ENCODE results near the gene EHBP1. TPM values are rescaled to one million over a fixed set of nuclear protein-coding genes. Genes with fewer than 3 reads are reported as not detected.

Gene EHBP1
- polyA plus RNA-seq, 3 donors = 4.2 to 6.1 (median 6.0) TPM

GRCh38 chr2:63054841-63055225 lies 349.3 kb downstream of the EHBP1 start:
- H3K9me3 ChIP-seq (replicated peaks in 1 of 2; ENCODE audit: control insufficient read depth in 1 of 2, insufficient read depth in 1 of 2, low read length in 2 of 2) = peaks cover 9 to 56% of the 10 kb centered on the region in 2 donors
- H3K79me2 ChIP-seq (ENCODE audit: insufficient read depth, low read length) = no peaks in the 10 kb centered on the region
- H4K20me1 ChIP-seq (ENCODE audit: insufficient read depth, low read length) = no peaks in the 10 kb centered on the region
- peak overlapping the region; percentile 35 for H2AFZ ChIP-seq (ENCODE audit: insufficient read depth, low read depth, low read length, poor library complexity, severe bottlenecking)
- Mint-ChIP-seq H3K27me3 (ENCODE audit: low read depth in 3 of 3) (peaks cover 90 to 99% (median 95%) of the 10 kb centered on the region in 3 donors), H3K4me3 (peak overlapping the region; percentile 79 to 97), H3K27ac (no peak overlapping the region), H3K9me3 (peaks cover 0 to 60% (median 37%) of the 10 kb centered on the region in 7 donors), H3K36me3 (peaks cover 18 to 33% of the 10 kb centered on the region in 2 donors), H3K4me1 (peaks cover 79% of the 10 kb centered on the region)
- H3K27me3 ChIP-seq (ENCODE audit: control insufficient read depth in 2 of 2, insufficient read depth in 2 of 2, low read length in 2 of 2) = peaks cover 88 to 94% of the 10 kb centered on the region in 2 donors
- DNase-seq = no peak
- intact Hi-C loops (cut with micrococcal nuclease) = no loop called here
- peak overlapping the region in 1 of 3 experiments; percentile 68 for H3K4me3 ChIP-seq (replicated peaks in 1 of 3; ENCODE audit: low read depth in 2 of 3, low read length in 3 of 3)
- peak overlapping the region; percentile 77 for H3K4me2 ChIP-seq (replicated peaks; ENCODE audit: extremely low read depth, low read length, poor library complexity, severe bottlenecking)
- H3K36me3 ChIP-seq (replicated peaks in 1 of 2; ENCODE audit: control insufficient read depth in 1 of 2, insufficient read depth in 2 of 2, low read length in 2 of 2) = no peaks in the 10 kb centered on the region
- WGBS (ENCODE audit: insufficient coverage) = 5% methylated on average over 4 of the region's 7 CpGs
- TF ChIP-seq CTCF (IDR thresholded peaks at IDR 0.05) = no peak
- H3K4me1 ChIP-seq (ENCODE audit: control insufficient read depth in 1 of 2, insufficient read depth in 2 of 2, low read length in 2 of 2) = peaks cover 66 to 87% of the 10 kb centered on the region in 2 donors
- no peak overlapping the region for H3K27ac ChIP-seq (ENCODE audit: low read depth in 1 of 2, low read length in 2 of 2)
- H3K9ac ChIP-seq (ENCODE audit: insufficient read depth, low read length, poor library complexity, severe bottlenecking) = no peak overlapping the region

- peak overlapping the region; percentile 47 to 97 for H3K4me3 Mint-ChIP-seq
- H3K27ac Mint-ChIP-seq = no peak overlapping the region
- no peak overlapping the region for H3K27ac ChIP-seq (ENCODE audit: low read depth in 1 of 2, low read length in 2 of 2)
- peak overlapping the region in 1 of 3 experiments; percentile 68 for H3K4me3 ChIP-seq (replicated peaks in 1 of 3; ENCODE audit: low read depth in 2 of 3, low read length in 3 of 3)
- TF ChIP-seq CTCF (IDR thresholded peaks at IDR 0.05) = no peak
- H2AFZ ChIP-seq (ENCODE audit: insufficient read depth, low read depth, low read length, poor library complexity, severe bottlenecking) = peak overlapping the region; percentile 35
- peaks cover 82% of the 10 kb centered on the region for H3K4me1 Mint-ChIP-seq
- peak overlapping the region; percentile 65 for H3K4me2 ChIP-seq (replicated peaks; ENCODE audit: extremely low read depth, low read length, poor library complexity, severe bottlenecking)
- H4K20me1 ChIP-seq (ENCODE audit: insufficient read depth, low read length) = no peaks in the 10 kb centered on the region
- H3K36me3 ChIP-seq (replicated peaks in 1 of 2; ENCODE audit: control insufficient read depth in 1 of 2, insufficient read depth in 2 of 2, low read length in 2 of 2) = no peaks in the 10 kb centered on the region
- peaks cover 92 to 98% of the 10 kb centered on the region in 2 donors for H3K27me3 ChIP-seq (ENCODE audit: control insufficient read depth in 2 of 2, insufficient read depth in 2 of 2, low read length in 2 of 2)
- no peak for DNase-seq
- H3K9ac ChIP-seq (ENCODE audit: insufficient read depth, low read length, poor library complexity, severe bottlenecking) = no peak overlapping the region
- 4% methylated on average over 56 of the region's 63 CpGs for WGBS (ENCODE audit: insufficient coverage)
- peaks cover 9 to 53% of the 10 kb centered on the region in 2 donors for H3K9me3 ChIP-seq (replicated peaks in 1 of 2; ENCODE audit: control insufficient read depth in 1 of 2, insufficient read depth in 1 of 2, low read length in 2 of 2)
- peaks cover 70 to 86% of the 10 kb centered on the region in 2 donors for H3K4me1 ChIP-seq (ENCODE audit: control insufficient read depth in 1 of 2, insufficient read depth in 2 of 2, low read length in 2 of 2)
- H3K27me3 Mint-ChIP-seq (ENCODE audit: low read depth in 3 of 3) = peaks cover 94 to 100% (median 98%) of the 10 kb centered on the region in 3 donors
- H3K79me2 ChIP-seq (ENCODE audit: insufficient read depth, low read length) = no peaks in the 10 kb centered on the region
- H3K9me3 Mint-ChIP-seq = peaks cover 0 to 60% (median 42%) of the 10 kb centered on the region in 7 donors
- intact Hi-C loops (cut with micrococcal nuclease) = no loop called here
- H3K36me3 Mint-ChIP-seq = peaks cover 18 to 37% of the 10 kb centered on the region in 2 donors
These were observed 350.0 kb downstream of the EHBP1 start for GRCh38 chr2:63055226-63056106.

Data from CD14-positive monocyte (primary cell).